Suprapubic skin (tissue), 3 donors: ENCODE results near the gene NUP62.
"Not testable (repeated sequence)": the region's sequence is repeated elsewhere in the genome, so short reads cannot be mapped to it uniquely, and the experiment has no call there.

Experiments used
- POLR2A ChIP-seq, 2 donors: fragments of 450-650 bp; IDR thresholded peaks; one replicate each; pipeline ENCODE4 v1.6.1; 2017; ENCODE audit warnings: antibody characterized with exemption in 2 of 2, mild to moderate bottlenecking in 2 of 2, moderate library complexity in 2 of 2
- TF ChIP-seq, protein P1 (sequence below), 2 donors: fragments of 200-600 bp in 1 of 2; fragments of 450-650 bp in 1 of 2; sonication (generic) in 1 of 2; IDR thresholded peaks; one replicate each; pipeline ENCODE4 v1.5.1; 2016 to 2019; ENCODE audit warnings: antibody characterized with exemption in 2 of 2, mild to moderate bottlenecking in 1 of 2, moderate library complexity in 1 of 2

DNA sequence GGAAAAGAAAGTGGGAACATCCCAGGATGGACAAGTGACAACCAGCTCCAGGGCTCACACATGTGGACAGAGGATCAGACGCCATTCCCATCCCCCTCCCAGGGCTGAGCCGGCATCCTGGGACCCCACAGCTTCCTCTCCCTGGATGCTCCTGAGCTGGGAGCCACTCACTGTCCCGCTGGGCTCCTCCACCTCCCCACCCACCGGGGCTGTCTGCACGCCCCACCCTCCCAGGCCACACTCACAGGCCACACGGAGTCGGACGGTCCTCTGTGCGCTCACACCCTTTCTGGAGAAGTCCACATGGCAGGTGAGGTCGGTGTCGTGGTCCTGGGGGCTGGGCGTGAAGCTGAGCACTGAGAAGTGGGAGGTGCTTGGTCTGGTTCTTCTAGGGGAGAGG, 30.6 kb upstream of the NUP62 start:
- TF ChIP-seq, protein P1, sequence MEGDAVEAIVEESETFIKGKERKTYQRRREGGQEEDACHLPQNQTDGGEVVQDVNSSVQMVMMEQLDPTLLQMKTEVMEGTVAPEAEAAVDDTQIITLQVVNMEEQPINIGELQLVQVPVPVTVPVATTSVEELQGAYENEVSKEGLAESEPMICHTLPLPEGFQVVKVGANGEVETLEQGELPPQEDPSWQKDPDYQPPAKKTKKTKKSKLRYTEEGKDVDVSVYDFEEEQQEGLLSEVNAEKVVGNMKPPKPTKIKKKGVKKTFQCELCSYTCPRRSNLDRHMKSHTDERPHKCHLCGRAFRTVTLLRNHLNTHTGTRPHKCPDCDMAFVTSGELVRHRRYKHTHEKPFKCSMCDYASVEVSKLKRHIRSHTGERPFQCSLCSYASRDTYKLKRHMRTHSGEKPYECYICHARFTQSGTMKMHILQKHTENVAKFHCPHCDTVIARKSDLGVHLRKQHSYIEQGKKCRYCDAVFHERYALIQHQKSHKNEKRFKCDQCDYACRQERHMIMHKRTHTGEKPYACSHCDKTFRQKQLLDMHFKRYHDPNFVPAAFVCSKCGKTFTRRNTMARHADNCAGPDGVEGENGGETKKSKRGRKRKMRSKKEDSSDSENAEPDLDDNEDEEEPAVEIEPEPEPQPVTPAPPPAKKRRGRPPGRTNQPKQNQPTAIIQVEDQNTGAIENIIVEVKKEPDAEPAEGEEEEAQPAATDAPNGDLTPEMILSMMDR (IDR thresholded peaks at IDR 0.05), result not testable (repeated sequence)
- TF ChIP-seq POLR2A (IDR thresholded peaks at IDR 0.05), result not testable (repeated sequence)
